ENCODE results near the gene PPP1R26. TPM values are rescaled to one million over a fixed set of nuclear protein-coding genes. Genes with fewer than 3 reads are reported as not detected.

The PPP1R26 gene
- total and polyA plus RNA-seq, 2 of the 13 experiments (the other 11 are each of a cell fraction or from before 2014, with no cell fraction given) = 8.6 to 11.6 TPM

GRCh38 chr9:135491764-135492163 is 12.2 kb downstream of the PPP1R26 start (continued):
- TF ChIP-seq NFYC (CRISPR knock-in tag; IDR thresholded peaks at IDR 0.05) (peak; percentile 49), SAP130 (CRISPR knock-in tag; IDR thresholded peaks at IDR 0.05; ENCODE audit: low read depth) (peak; percentile 3; the same call in 1 of the 2 replicates)

GRCh38 chr9:135492886-135493669 is 13.5 kb downstream of the PPP1R26 start:
- 98% methylated on average over 21 of the region's 27 CpGs for WGBS (ENCODE audit: low lambda C conversion rate)
- FAIRE-seq = no peak
- Histone ChIP-seq H3K4me1 (ENCODE audit: insufficient read depth, low read length) (peaks cover 43% of the 10 kb centered on the region), H3K9me3 (ENCODE audit: low read length) (no peaks in the 10 kb centered on the region), H3K4me3 (replicated peaks in 1 of 3; ENCODE audit: insufficient read depth in 1 of 3, low read depth in 2 of 3, low read length in 3 of 3) (no peak overlapping the region), H3K9ac (ENCODE audit: insufficient read depth, low read depth, low read length) (no peak overlapping the region), H4K20me1 (ENCODE audit: insufficient read depth, low read length) (no peaks in the 10 kb centered on the region), H3K36me3 (replicated peaks in 1 of 2; ENCODE audit: control insufficient read depth in 1 of 2, insufficient read depth in 2 of 2, low read length in 2 of 2) (peaks cover 0 to 5% of the 10 kb centered on the region in 2 experiments; a peak in 2 of 5 replicates), H3K27ac (ENCODE audit: extremely low read length, insufficient read depth, low read length) (no peak overlapping the region), H2AFZ (ENCODE audit: low read length) (no peak overlapping the region), H3K79me2 (ENCODE audit: insufficient read depth, low read length) (no peaks in the 10 kb centered on the region), H3K4me2 (ENCODE audit: low read depth, low read length) (no peak overlapping the region), H3K27me3 (ENCODE audit: control insufficient read depth in 1 of 2, insufficient read depth in 2 of 2, low read length in 2 of 2) (no peaks in the 10 kb centered on the region)
- ATAC-seq = no peak
- no TSS peak for BruUV-seq (replicated peaks)
- intact Hi-C loops (cut with micrococcal nuclease; ENCODE audit: unreplicated experiment) (no loop called here), in situ Hi-C loops (cut with HindIII; ENCODE audit: extremely low pct_ligation_motif_present, low pct_unique_long_range_greater_than_20kb) (no loop called here)
- TF ChIP-seq ZNF101 (CRISPR knock-in tag; IDR thresholded peaks at IDR 0.05; ENCODE audit: borderline replicate concordance, low read depth) (no peak), CREM (IDR thresholded peaks at IDR 0.05) (no peak), CREM (CRISPR knock-in tag; IDR thresholded peaks at IDR 0.05) (no peak), ZBTB46 (CRISPR knock-in tag; IDR thresholded peaks at IDR 0.05; ENCODE audit: borderline replicate concordance) (no peak), ZNF687 (CRISPR knock-in tag; IDR thresholded peaks at IDR 0.05) (0 out of 2 replicates have a peak, but pooled peaks have one; percentile 10), HNRNPUL1 (IDR thresholded peaks at IDR 0.05; ENCODE audit: low read depth, low read length) (no peak), MIXL1 (CRISPR knock-in tag; IDR thresholded peaks at IDR 0.05) (no peak), SIN3B (IDR thresholded peaks at IDR 0.05; ENCODE audit: low read length) (no peak), ZSCAN5A (CRISPR knock-in tag; IDR thresholded peaks at IDR 0.05; ENCODE audit: borderline replicate concordance) (no peak), BATF2 (CRISPR knock-in tag; IDR thresholded peaks at IDR 0.05) (no peak)
- ChIA-PET CTCF (ENCODE audit: low intra/inter-chr PET ratio, low total read pairs) (no interaction called here), POLR2A (no interaction called here)
- no peak for DNase-seq (ENCODE audit: low spot score)

Measured in HepG2 (cell line).